ENCODE measurements around the gene ADAMTS12.
"Not testable (repeated sequence)": the region's sequence is repeated elsewhere in the genome, so short reads cannot be mapped to it uniquely, and the experiment has no call there.

ADAMTS12 gene

DNA sequence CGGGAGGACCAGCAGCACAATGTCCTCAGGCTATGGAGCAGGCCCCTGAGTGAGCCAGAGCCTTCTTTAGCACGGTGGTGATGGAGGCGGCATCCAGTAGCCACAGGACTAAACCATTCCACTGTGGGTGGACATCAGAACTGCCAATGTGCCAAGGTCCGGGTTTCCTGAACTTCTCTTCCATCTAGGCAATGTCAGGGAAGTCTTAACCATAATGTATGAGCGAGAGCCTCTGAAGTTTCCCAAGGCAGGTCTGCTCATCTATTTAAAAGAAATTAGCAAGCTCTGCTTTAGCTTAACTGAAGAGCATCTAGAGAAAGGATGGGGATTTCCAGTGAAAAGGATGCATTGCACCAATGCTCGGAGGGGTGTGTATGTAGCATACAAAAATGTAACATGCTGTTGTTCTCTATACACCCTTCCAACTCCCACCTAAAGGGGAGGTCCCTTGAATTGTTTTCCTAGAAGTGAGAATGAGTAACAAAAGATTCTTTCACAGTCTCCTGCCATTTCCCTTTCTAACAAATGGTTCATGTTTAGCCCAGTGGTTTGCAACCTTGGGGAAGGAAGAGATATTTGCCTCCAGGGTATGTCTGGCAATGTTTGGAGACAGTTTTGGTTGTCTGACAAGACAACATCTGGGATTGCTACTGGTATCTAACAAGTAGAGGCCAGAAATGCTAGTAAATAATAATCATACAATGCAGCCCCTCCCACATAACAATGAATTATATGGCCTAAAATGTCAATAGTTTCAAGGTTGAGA, 38.3 kb upstream of the ADAMTS12 start:
- no peak for ATAC-seq (ENCODE audit: low read depth)
- Mint-ChIP-seq H3K27ac (no peak overlapping the region), H3K9me3 (no peaks in the 10 kb centered on the region), H3K4me3 (no peak overlapping the region), H3K4me1 (peaks cover 4% of the 10 kb centered on the region), H3K36me3 (no peaks in the 10 kb centered on the region), H3K27me3 (peaks cover 10% of the 10 kb centered on the region)
- no peak for DNase-seq (ENCODE audit: low spot score in 2 of 2)

DNA sequence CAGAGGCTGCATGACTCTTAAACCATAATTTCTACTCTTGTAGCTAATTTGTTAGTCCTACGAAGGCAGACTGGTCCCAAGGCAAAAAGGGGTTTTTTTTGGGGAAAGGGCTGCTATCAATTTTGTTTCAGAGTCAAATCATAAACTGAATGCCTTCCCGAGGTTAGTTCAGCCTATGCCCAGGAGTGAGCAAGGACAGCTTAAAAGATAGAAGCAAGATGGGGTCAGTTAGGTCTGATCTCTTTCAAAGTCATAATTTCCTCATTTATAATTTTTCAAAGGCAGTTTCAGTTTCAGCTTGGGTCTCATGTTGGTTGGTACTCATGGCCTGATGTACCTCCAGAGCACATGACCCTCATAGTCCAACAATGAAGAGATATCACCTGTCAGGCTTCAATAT, 36.5 kb upstream of the ADAMTS12 start:
- no peak overlapping the region for H3K4me3 Mint-ChIP-seq
- no peaks in the 10 kb centered on the region for H3K9me3 Mint-ChIP-seq
- peaks cover 4% of the 10 kb centered on the region for H3K4me1 Mint-ChIP-seq
- no peaks in the 10 kb centered on the region for H3K36me3 Mint-ChIP-seq
- H3K27me3 Mint-ChIP-seq, result peaks cover 11% of the 10 kb centered on the region
- DNase-seq (ENCODE audit: low spot score in 2 of 2), result no peak
- no peak for ATAC-seq (ENCODE audit: low read depth)
- H3K27ac Mint-ChIP-seq, result no peak overlapping the region

DNA sequence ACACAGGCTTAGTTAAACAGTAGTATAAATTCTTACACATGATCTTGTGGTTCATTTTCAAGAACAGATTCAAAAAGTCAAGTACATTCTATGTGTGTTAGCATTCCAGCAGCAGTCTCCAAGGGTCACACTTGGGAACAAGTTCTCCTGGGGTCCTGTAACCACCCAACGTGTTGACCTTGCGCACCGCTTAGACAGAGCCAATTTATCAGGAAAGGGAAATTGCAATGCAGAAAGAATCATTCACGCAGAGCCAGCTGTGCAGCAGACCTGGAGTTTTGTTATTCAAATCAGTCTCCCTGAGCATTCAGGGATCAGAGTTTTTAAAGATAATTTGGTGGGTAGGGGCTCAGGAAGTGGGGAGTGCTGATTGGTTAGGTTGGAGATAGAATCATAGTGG, 35.9 kb upstream of the ADAMTS12 start:
- Mint-ChIP-seq H3K27ac (no peak overlapping the region), H3K27me3 (peaks cover 15% of the 10 kb centered on the region), H3K4me1 (peaks cover 4% of the 10 kb centered on the region), H3K36me3 (no peaks in the 10 kb centered on the region), H3K9me3 (no peaks in the 10 kb centered on the region), H3K4me3 (no peak overlapping the region)
- DNase-seq (ENCODE audit: low spot score in 2 of 2) (no peak), ATAC-seq (ENCODE audit: low read depth) (no peak)

DNA sequence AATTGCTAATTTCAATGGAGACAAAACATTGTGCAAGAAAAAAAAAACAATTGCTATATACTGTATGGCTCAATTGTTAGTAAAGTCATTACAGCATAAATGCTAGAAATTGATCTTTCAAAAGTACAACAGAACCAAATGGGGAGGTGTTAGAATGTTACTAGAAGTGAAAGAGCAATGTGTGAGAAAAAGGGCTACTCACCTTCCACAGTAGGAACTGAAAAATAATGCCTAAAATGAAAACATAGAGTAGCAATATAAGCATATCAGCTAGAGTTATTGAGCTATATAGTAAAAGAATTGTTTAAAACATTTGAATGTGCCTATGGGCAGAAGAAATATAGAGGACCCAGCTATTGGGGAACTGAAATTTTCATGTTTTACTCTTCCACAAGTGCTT, 33.5 kb upstream of the ADAMTS12 start:
- H3K4me3 Mint-ChIP-seq, result no peak overlapping the region
- no peak overlapping the region for H3K27ac Mint-ChIP-seq
- no peaks in the 10 kb centered on the region for H3K36me3 Mint-ChIP-seq
- H3K9me3 Mint-ChIP-seq, result no peaks in the 10 kb centered on the region
- no peak for DNase-seq (ENCODE audit: low spot score in 2 of 2)
- no peak for ATAC-seq (ENCODE audit: low read depth)
- peaks cover 17% of the 10 kb centered on the region for H3K27me3 Mint-ChIP-seq
- H3K4me1 Mint-ChIP-seq, result peaks cover 4% of the 10 kb centered on the region

DNA sequence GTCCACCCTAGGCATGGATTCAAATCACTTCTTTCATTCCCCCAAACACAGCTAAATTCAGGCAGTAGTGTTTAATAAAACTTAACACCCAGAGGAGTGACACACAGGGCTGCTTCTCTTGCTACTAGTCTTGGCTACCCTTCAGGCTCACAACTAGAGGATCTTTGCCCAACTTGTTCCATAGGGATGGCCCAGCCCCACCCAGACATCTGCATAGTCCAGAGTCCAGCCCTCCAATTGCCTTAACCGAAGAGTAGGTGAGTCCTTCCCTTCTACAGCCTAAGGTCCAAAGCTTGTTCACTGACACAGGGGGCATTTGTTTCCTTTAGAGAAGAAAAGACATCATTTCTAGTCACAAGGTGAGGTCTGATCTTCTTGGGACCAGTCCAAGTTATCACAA, 29.2 kb upstream of the ADAMTS12 start:
- H3K27me3 Mint-ChIP-seq, result peaks cover 15% of the 10 kb centered on the region

DNA sequence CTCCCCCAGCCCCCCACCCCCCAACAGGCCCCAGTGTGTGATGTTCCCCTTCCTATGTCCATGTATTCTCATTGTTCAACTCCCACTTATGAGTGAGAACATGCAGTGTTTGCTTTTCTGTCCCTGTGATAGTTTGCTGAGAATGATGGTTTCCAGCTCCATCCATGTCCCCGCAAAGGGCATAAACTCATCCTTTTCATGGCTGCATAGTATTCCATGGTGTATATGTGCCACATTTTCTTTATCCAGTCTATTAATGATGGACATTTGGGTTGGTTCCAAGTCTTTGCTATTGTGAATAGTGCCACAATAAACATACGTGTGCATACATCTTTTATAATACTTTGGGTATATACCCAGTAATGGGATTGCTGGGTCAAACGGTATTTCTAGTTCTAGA, 23.1 kb upstream of the ADAMTS12 start:
- H3K36me3 Mint-ChIP-seq; H3K4me3 Mint-ChIP-seq; H3K27ac Mint-ChIP-seq; H3K4me1 Mint-ChIP-seq; H3K27me3 Mint-ChIP-seq; ATAC-seq (ENCODE audit: low read depth); DNase-seq (ENCODE audit: low spot score in 2 of 2): not testable (repeated sequence)
- H3K9me3 Mint-ChIP-seq, result peaks cover 15% of the 10 kb centered on the region

More for the DNA sequence above, 29.2 kb upstream of the ADAMTS12 start:
- Mint-ChIP-seq H3K9me3 (peaks cover 11% of the 10 kb centered on the region), H3K4me3 (no peak overlapping the region), H3K36me3 (no peaks in the 10 kb centered on the region), H3K27ac (no peak overlapping the region), H3K4me1 (no peaks in the 10 kb centered on the region)
- ATAC-seq (ENCODE audit: low read depth) (no peak), DNase-seq (ENCODE audit: low spot score in 2 of 2) (no peak)

DNA sequence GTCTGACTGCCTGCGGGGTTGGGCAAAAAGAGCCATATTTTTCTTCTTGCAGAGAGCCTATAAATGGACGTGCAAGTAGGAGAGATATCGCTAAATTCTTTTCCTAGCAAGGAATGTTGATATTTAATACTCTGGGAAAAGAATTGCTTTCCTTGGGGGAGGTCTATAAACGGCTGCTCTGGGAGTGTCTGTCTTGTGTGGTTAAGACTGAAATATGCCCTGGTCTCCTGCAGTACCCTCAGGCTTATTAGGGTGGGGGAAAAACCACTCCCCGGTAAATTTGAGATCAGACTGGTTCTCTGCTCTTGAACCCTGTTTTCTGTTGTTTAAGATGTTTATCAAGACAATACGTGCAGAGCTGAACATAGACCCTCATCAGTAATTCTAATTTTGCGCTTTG, 14.5 kb upstream of the ADAMTS12 start:
- H3K4me3 Mint-ChIP-seq; H3K4me1 Mint-ChIP-seq; H3K27me3 Mint-ChIP-seq; ATAC-seq (ENCODE audit: low read depth); H3K27ac Mint-ChIP-seq; H3K36me3 Mint-ChIP-seq; DNase-seq (ENCODE audit: low spot score in 2 of 2): not testable (repeated sequence)
- peaks cover 20% of the 10 kb centered on the region for H3K9me3 Mint-ChIP-seq

DNA sequence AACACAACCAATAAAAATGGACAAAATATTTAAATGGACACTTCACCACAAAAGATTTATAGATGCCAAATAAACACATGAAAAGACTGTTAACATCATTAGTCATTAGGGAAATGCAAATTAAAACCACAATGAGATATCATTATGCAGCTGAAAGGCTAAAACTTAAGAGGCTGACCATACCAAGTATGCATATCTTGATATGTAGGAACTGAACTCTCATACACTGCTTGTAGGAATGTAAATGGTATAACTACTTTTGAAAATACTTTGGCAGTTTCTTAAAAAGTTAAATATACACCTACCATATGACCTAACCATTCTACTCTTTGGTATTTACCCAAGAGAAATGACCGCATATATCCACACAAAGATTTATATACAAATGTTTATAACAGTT, 13.6 kb upstream of the ADAMTS12 start:
- ATAC-seq (ENCODE audit: low read depth), result no peak
- no peak overlapping the region for H3K27ac Mint-ChIP-seq
- H3K9me3 Mint-ChIP-seq, result peaks cover 20% of the 10 kb centered on the region

DNA sequence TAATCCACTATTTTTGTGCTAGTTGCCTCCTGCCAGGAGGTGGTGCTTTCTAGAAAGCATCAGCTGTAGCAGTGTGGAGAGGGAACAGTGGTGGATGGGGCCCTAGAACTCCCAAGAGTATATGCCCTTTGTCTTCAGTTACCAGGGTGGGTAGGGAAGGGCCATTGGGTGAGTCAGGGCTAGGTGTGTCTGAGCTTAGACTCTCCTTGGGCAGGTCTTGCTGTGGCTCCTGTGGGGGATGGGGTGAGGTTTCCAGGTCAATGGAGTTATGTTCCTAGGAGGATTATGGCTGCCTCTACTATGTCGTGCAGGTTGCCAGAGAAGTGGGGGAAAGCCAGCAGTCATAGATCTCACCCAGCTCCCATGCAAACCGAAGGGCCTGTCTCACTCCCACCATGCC, 11.3 kb upstream of the ADAMTS12 start:
- no peak overlapping the region for H3K4me3 Mint-ChIP-seq
- H3K27ac Mint-ChIP-seq, result no peak overlapping the region
- no peaks in the 10 kb centered on the region for H3K27me3 Mint-ChIP-seq
- no peaks in the 10 kb centered on the region for H3K36me3 Mint-ChIP-seq
- DNase-seq (ENCODE audit: low spot score in 2 of 2) (no peak), ATAC-seq (ENCODE audit: low read depth) (no peak)
- H3K9me3 Mint-ChIP-seq, result peaks cover 19% of the 10 kb centered on the region
- H3K4me1 Mint-ChIP-seq, result no peaks in the 10 kb centered on the region

More for the DNA sequence above, 13.6 kb upstream of the ADAMTS12 start:
- Mint-ChIP-seq H3K27me3 (no peaks in the 10 kb centered on the region), H3K4me3 (no peak overlapping the region), H3K4me1 (no peaks in the 10 kb centered on the region), H3K36me3 (no peaks in the 10 kb centered on the region)
- DNase-seq (ENCODE audit: low spot score in 2 of 2), result no peak

DNA sequence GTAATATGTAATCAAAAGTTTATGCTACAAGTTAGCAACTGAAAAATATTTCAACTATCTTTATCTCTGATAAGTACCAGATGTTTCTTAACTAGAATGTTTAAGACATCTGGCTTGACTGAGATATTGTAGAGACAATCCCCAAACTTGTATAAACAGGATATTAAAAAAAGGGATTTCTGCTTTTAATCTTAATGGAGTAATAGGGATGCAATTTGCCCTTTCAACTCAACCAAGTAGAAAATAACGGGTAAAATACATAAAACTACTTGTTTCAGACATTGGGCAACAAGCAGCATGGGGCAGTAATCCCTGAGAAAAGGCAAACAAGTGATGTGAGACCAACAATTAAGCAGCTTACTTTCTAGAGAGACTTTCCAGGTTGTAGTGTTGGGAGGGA, 9.4 kb upstream of the ADAMTS12 start:
- no peaks in the 10 kb centered on the region for H3K36me3 Mint-ChIP-seq
- H3K4me1 Mint-ChIP-seq, result no peaks in the 10 kb centered on the region
- ATAC-seq (ENCODE audit: low read depth) (no peak), DNase-seq (ENCODE audit: low spot score in 2 of 2) (no peak)
- H3K9me3 Mint-ChIP-seq, result peaks cover 10% of the 10 kb centered on the region
- H3K27me3 Mint-ChIP-seq, result peaks cover 9% of the 10 kb centered on the region
- no peak overlapping the region for H3K27ac Mint-ChIP-seq
- H3K4me3 Mint-ChIP-seq, result no peak overlapping the region

DNA sequence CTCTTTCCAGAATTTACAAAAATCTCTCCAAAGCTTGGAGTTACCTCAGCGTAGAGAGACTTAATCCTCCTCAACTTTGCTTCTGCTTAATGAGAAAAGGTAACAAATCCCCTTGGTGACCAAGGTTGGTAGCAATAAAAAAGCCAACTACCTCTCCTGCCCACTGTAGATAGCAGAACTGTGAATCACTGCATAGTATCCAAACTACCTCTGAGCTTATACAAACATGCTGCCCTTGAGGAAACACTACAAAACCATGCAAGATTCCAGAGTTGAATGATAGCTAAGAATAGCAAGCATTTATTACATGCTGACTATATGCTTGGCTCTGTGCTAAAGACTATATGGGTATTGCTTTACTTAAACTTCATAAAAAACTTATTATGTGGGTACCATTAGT, 2.8 kb upstream of the ADAMTS12 start:
- H3K4me3 Mint-ChIP-seq, result no peak overlapping the region
- peaks cover 1% of the 10 kb centered on the region for H3K9me3 Mint-ChIP-seq
- H3K27ac Mint-ChIP-seq, result no peak overlapping the region
- no peaks in the 10 kb centered on the region for H3K4me1 Mint-ChIP-seq
- ATAC-seq (ENCODE audit: low read depth) (no peak), DNase-seq (ENCODE audit: low spot score in 2 of 2) (no peak)
- no peaks in the 10 kb centered on the region for H3K36me3 Mint-ChIP-seq
- peaks cover 25% of the 10 kb centered on the region for H3K27me3 Mint-ChIP-seq

DNA sequence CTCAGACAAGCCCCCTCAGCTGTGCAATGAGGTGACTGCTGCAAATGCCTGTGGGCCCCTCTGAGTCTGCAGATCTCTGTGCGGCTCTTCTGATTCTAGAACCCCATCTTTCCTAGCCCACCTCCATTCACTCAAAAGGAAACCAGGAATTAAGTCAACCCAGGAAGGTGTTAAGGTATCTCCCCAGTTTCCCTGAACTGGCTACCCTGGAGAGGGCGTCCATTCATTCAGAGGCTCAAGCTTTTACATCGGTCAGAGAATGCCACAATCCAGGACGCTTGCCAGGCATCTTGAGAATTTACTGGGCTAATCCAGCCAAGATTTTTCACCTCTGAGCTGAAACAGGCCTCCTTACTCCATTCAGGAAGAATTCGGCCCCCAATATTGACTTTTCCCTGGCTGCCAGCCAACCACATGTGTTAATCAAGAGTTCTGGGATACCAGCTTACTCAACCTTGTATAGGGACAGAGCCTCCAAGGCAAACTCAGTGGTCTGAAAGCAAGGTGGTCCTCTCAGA, 889 bp upstream of the ADAMTS12 start:
- Mint-ChIP-seq H3K9me3 (peaks cover 1% of the 10 kb centered on the region), H3K4me1 (no peaks in the 10 kb centered on the region), H3K27me3 (peaks cover 33% of the 10 kb centered on the region), H3K27ac (no peak overlapping the region), H3K4me3 (peak overlapping the region; percentile 4), H3K36me3 (no peaks in the 10 kb centered on the region)
- no peak for DNase-seq (ENCODE audit: low spot score in 2 of 2)
- ATAC-seq (ENCODE audit: low read depth), result no peak

DNA sequence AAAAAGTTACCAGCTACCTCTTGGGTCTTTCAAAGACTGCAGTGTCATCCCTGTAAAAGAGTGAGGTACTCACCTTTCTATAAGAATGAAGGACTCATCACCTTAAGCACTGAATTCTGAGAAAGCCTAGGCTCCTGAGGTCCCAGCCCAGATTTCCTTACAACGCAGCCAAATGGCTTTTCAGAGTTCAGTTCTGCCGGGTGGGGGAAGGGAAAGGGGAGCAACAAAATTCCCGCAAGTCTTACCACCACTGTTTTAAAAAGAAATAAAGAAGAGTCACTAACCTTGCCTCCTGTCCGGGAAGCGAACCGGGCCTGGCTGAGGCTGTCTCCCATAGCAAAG, 373 bp downstream of the ADAMTS12 start:
- Mint-ChIP-seq H3K27ac (no peak overlapping the region), H3K36me3 (no peaks in the 10 kb centered on the region), H3K4me3 (no peak overlapping the region), H3K4me1 (no peaks in the 10 kb centered on the region), H3K27me3 (peaks cover 28% of the 10 kb centered on the region), H3K9me3 (peaks cover 1% of the 10 kb centered on the region)
- DNase-seq (ENCODE audit: low spot score in 2 of 2) (no peak), ATAC-seq (ENCODE audit: low read depth) (no peak)

DNA sequence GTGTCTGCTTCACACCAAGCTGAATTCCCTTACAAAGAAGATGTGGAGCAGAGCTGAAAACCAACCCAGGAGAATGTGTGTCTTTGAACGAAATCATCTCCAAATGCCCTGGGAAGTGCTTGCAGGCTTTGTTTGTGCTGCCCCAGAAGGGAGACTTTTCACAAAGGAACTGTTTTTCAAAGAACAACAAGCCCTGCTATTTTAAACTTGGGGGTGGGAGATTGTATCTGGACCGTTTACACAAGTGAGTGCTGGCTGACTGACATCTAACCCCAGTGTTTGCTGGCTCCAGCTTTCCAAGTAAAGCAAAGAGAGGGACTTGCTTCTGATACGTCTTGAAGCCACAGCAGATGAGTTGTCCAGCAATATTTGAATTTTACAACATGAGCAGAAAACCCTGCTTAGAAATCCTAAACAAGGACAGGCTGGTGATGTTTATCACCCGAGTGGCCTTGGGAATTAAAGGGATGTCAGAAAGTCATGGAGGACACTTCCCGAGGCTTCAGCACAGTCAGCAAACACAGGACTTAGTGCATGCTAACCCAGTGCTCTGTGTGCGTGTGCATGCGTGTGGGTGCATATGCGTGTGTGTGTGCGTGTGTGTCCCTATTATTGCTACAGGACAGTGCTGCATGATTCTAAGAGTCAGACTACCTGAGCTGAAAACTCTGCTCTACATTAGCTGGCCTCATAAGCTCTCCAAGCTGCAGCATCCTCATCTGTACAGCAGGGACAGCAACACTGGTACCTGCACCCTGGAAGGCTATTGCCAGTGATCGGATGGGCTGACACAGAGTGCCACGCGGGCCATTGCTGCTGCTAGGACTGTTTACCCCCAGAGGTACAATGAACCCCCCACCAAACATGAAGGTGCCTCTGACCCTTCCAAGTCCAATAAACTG, 1.4 kb downstream of the ADAMTS12 start:
- DNase-seq (ENCODE audit: low spot score in 2 of 2) (no peak), ATAC-seq (ENCODE audit: low read depth) (no peak)
- Mint-ChIP-seq H3K27me3 (peaks cover 26% of the 10 kb centered on the region), H3K36me3 (no peaks in the 10 kb centered on the region), H3K27ac (no peak overlapping the region), H3K9me3 (peaks cover 1% of the 10 kb centered on the region), H3K4me1 (no peaks in the 10 kb centered on the region), H3K4me3 (no peak overlapping the region)

Data from memory B cell (primary cell).